Small intestine (tissue), 7 donors: ENCODE results near the gene PRTG. TPM values are rescaled to one million over a fixed set of nuclear protein-coding genes. Genes with fewer than 3 reads are reported as not detected.

Experiments used
- DNase-seq, 2 donors: peaks; one replicate each; pipeline versions ENCODE4 v3.0.0 to v3.0.0-alpha.2; 2013
- FAIRE-seq: peaks from 2 replicates; lab custom pipeline; 2012; peaks lifted over from hg19 to GRCh38; lab: Jason Lieb, UNC
- H3K27ac ChIP-seq, 3 donors: one replicate each; pipeline ENCODE4 v1.5.1; 2013; ENCODE audit warnings: low read length in 2 of 3, mild to moderate bottlenecking in 2 of 3, control low read depth in 1 of 3, inconsistent platforms in 1 of 3, low read depth in 1 of 3, moderate library complexity in 1 of 3
- H3K27me3 ChIP-seq, 3 donors: one replicate each; pipeline ENCODE4 v1.6.1; 2013; ENCODE audit warnings: low read length in 3 of 3, inconsistent platforms in 1 of 3; ENCODE audit not compliant: control insufficient read depth in 3 of 3, insufficient read depth in 3 of 3
- H3K36me3 ChIP-seq, 3 donors: one replicate each; pipeline ENCODE4 v1.6.1; 2013; ENCODE audit warnings: low read length in 3 of 3, inconsistent platforms in 1 of 3, low read depth in 1 of 3, mild to moderate bottlenecking in 1 of 3, moderate library complexity in 1 of 3; ENCODE audit not compliant: control insufficient read depth in 3 of 3, insufficient read depth in 2 of 3
- H3K4me1 ChIP-seq, 3 donors: one replicate each; pipeline ENCODE4 v1.6.1; 2013; ENCODE audit warnings: low read length in 2 of 3, inconsistent platforms in 1 of 3, low read depth in 1 of 3, mild to moderate bottlenecking in 1 of 3, moderate library complexity in 1 of 3; ENCODE audit not compliant: control insufficient read depth in 3 of 3, insufficient read depth in 2 of 3
- H3K4me3 ChIP-seq, 3 donors: one replicate each; pipeline ENCODE4 v1.5.1; 2013; ENCODE audit warnings: low read length in 3 of 3, control low read depth in 1 of 3, inconsistent platforms in 1 of 3, low read depth in 1 of 3, mild to moderate bottlenecking in 1 of 3, moderate library complexity in 1 of 3
- H3K9me3 ChIP-seq, 2 donors: one replicate each; pipeline ENCODE4 v1.6.1; 2013; ENCODE audit warnings: low read depth in 1 of 2, low read length in 1 of 2; ENCODE audit not compliant: control insufficient read depth in 2 of 2, insufficient read depth in 1 of 2
- WGBS, 3 donors: extraction: QIAGEN DNeasy Blood & Tissue Kit; methylation state at CpG; one replicate each; pipeline ENCODE4 v1.1.7; 2013; 5-methylcytosine and 5-hydroxymethylcytosine counted together
- polyA plus RNA-seq, 4 donors: library from polyadenylated mRNA; stranded (reverse) in 3 of 4; unstranded in 1 of 4; fragments of 200-250 nt in 3 of 4; fragments of 120-200 nt in 1 of 4; gene quantifications; one replicate each; pipeline versions ENCODE4 v1.2.1 to v1.2.3, GENCODE V29; 2013
- donor health status: healthy with polysubstance abuse.
- donor health status: control.
- donor health status: control.
- donor health status: Bipolar disorder and iron deficiency.
- donor health status: healthy.

The PRTG gene
- polyA plus RNA-seq, 4 donors: 0.19 to 6.4 TPM; not detected in 2

DNA sequence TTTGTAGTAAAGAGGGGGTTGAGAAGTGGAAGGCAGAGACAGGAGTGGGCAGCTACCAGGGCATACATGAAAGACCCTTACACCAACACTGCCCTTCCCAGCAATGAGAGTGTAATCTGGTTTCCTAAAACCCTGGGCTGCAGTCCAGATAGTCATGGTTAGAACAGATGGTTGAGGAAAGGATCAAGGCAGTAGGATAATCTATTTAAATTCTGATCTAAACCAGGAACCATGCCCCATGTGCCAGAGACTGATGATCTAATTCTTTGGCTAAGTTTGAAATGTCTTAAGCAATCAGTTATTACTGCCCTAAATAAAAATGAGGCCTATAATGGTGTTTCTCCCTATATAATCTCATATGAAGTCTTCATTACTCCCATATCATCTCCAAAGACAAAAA, 59.6 kb downstream of the PRTG start:
- FAIRE-seq (no peak), DNase-seq (no peak)
- Histone ChIP-seq H3K4me3 (no peak overlapping the region), H3K27me3 (no peaks in the 10 kb centered on the region), H3K4me1 (no peaks in the 10 kb centered on the region), H3K27ac (no peak overlapping the region), H3K36me3 (no peaks in the 10 kb centered on the region), H3K9me3 (no peaks in the 10 kb centered on the region)

DNA sequence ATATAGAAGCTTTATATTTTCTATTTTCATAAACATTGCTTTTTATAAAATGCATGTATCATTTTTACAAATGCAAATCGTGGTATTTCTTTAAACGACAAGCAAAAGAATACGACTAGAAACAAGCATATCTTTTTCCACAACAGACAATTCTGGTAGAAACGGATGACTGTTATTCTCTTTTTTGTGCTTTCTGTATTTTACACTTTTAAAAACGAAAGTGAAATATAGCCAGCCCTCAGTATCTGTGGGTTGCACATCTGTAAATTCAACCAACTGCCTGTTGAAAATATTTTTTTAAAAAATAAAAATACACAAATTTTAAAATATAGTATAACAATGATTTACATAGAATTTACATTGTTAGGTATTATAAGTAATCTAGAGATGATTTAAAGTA, 61.3 kb downstream of the PRTG start:
- Histone ChIP-seq H3K36me3 (no peaks in the 10 kb centered on the region), H3K4me1 (no peaks in the 10 kb centered on the region), H3K27ac (no peak overlapping the region), H3K9me3 (no peaks in the 10 kb centered on the region), H3K27me3 (no peaks in the 10 kb centered on the region), H3K4me3 (no peak overlapping the region)
- 60 to 69% (median 63%) methylated on average over 5 of the region's 5 CpGs for WGBS, 3 donors
- peak; percentile 81 for FAIRE-seq
- no peak for DNase-seq

DNA sequence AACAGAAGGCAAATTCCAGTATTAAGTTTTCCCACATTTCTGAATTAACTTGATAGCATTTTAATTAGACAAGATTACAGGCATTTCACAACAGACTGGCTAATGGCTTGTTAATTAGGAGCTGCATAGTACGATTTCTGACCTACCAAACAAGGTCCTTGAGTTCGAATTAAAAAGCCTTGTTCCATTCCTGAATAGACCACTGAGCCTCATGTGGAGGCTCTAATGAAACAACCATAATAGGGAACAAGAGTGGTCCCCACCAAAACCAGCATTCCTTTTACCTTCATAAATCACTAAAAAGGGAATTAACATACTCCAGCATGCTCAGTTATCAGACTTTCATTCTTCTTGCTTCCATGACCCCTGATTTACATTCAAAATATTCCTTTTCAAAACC, 66.4 kb downstream of the PRTG start:
- Histone ChIP-seq H3K9me3 (no peaks in the 10 kb centered on the region), H3K27me3 (no peaks in the 10 kb centered on the region), H3K36me3 (peaks cover 0 to 3% (median 0%) of the 10 kb centered on the region in 3 donors), H3K4me3 (no peak overlapping the region), H3K27ac (no peak overlapping the region), H3K4me1 (no peaks in the 10 kb centered on the region)
- DNase-seq: no peak
- no peak for FAIRE-seq
- WGBS, 3 donors: 69 to 77% (median 70%) methylated on average over 2 of the region's 2 CpGs

DNA sequence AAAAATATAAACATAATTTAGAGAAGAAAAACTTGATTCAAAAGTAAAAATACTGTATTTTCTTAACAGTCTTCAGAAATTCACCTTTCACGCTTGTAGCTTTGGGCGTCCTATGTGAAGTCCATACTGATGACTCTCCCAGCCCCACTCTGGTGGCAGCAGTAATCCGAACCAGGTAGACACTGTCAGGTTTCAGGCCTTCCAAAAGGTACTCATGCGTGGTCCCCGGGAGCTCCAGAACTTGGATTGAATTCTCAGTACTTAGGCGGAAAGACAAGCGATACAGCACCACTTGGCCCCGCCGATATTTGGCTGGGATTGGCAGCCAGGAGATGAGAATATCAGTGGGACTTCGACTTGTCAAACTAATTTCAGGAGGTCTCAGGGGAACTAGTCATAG, 69.7 kb downstream of the PRTG start:
- Histone ChIP-seq H3K27ac (no peak overlapping the region), H3K4me3 (no peak overlapping the region), H3K36me3 (peaks cover 0 to 3% (median 0%) of the 10 kb centered on the region in 3 donors), H3K9me3 (no peaks in the 10 kb centered on the region), H3K27me3 (no peaks in the 10 kb centered on the region), H3K4me1 (no peaks in the 10 kb centered on the region)
- WGBS, 3 donors: 90 to 95% (median 91%) methylated on average over 10 of the region's 10 CpGs
- FAIRE-seq (no peak), DNase-seq (no peak)

DNA sequence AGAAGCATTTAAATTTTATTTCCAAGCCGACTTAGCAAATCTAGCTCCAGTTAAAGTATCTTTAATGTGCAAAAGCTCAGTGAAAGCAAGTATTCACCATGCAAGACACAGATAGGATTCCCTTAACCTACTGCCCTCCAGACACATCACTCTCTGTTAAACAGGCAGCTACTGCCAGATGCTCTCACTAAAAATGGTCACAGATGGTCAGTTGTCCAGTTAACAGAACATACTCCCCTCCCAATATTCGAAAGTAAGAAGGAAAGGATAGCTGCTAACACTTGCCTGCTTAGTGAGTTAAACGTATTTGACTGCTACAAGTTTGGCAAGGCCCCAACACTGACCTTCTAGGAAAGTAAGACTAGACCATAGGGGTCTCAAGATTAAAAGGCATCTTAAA, 73.7 kb downstream of the PRTG start:
- Histone ChIP-seq H3K27ac (no peak overlapping the region), H3K4me1 (no peaks in the 10 kb centered on the region), H3K36me3 (peaks cover 0 to 5% (median 0%) of the 10 kb centered on the region in 3 donors), H3K27me3 (no peaks in the 10 kb centered on the region), H3K9me3 (no peaks in the 10 kb centered on the region), H3K4me3 (no peak overlapping the region)
- DNase-seq (no peak), FAIRE-seq (no peak)
- WGBS, 3 donors: 54 to 74% (median 71%) methylated on average over 3 of the region's 3 CpGs

DNA sequence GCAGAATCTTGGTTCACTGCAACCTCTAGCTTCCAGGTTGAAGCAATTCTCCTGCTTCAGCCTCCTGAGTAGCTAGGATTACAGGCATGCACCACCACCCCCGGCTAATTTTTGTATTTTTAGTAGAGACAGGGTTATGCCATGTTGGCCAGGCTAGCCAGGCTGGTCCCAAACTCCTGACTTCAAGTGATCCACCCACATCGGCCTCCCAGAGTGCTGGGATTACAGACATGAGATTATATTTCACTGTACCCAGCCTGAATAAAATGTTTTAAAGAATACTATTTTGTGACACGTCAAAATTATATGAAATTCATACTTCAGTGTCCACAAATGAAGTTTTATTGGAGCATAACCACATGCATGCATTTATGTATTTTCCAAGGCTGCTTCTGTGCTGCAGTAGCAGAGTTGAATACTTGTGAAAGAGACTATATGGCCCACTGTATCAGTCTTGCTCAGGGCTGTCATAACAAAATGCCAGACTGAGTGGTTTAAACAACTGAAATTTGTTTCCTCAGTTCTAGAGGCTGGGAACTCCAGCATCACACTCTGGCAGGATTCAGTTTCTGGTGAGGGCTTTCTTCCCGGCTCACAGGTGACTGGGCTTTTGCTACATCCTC, 77.2 kb downstream of the PRTG start:
- no peak overlapping the region for H3K4me3 ChIP-seq
- WGBS, 3 donors: 76 to 84% (median 79%) methylated on average over 4 of the region's 4 CpGs
- H3K36me3 ChIP-seq: peaks cover 0 to 2% (median 0%) of the 10 kb centered on the region in 3 donors
- no peaks in the 10 kb centered on the region for H3K4me1 ChIP-seq
- H3K27ac ChIP-seq: no peak overlapping the region
- no peaks in the 10 kb centered on the region for H3K27me3 ChIP-seq
- no peaks in the 10 kb centered on the region for H3K9me3 ChIP-seq
- FAIRE-seq (no peak), DNase-seq (no peak)

DNA sequence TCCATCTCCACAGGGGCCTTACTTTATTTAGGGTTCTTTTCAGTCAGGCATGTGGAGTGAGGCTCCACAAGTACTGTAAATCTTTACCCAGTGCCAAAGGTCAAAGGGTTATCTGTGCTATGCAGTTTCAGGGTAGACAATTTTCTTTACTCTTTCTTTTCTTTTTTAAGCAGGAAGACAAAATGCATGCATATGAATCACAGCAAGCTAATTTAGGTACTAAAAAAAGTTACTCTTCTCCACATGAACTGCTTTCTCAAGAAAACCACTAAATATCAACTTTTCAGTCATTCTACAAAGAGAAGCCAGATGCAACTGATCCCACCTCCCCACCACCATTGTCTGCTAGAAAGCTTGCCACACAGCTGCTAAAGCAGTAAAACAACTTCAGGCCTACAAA, 81.5 kb downstream of the PRTG start:
- Histone ChIP-seq H3K9me3 (no peaks in the 10 kb centered on the region), H3K27ac (no peak overlapping the region), H3K4me3 (no peak overlapping the region), H3K36me3 (no peaks in the 10 kb centered on the region), H3K27me3 (no peaks in the 10 kb centered on the region), H3K4me1 (no peaks in the 10 kb centered on the region)
- FAIRE-seq (no peak), DNase-seq (peak in 1 of 2 donors; percentile 50)

DNA sequence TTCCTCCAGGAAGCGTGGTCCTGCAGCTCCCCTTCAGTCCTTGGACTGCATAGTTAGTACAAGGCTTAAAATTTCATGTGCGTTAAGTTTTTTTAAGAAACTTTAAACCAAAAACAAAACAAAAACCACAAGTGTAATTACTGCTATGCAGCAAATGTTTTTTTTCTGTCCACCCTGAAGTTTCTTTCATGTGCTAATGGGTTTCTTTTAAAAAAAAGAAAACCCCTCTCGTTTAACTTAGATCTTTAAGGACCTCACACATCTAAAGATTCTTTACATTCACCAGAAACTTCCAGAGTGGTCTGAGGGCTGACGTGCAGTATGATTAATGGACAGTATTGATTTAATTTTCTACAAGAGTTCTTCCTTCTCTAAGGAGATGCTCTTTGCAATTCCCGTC, 82.8 kb downstream of the PRTG start:
- no peaks in the 10 kb centered on the region for H3K27me3 ChIP-seq
- 81 to 91% (median 88%) methylated on average over 5 of the region's 5 CpGs for WGBS, 3 donors
- no peak overlapping the region for H3K27ac ChIP-seq
- H3K4me1 ChIP-seq: no peaks in the 10 kb centered on the region
- FAIRE-seq (no peak), DNase-seq (no peak)
- no peak overlapping the region for H3K4me3 ChIP-seq
- H3K36me3 ChIP-seq: no peaks in the 10 kb centered on the region
- no peaks in the 10 kb centered on the region for H3K9me3 ChIP-seq

DNA sequence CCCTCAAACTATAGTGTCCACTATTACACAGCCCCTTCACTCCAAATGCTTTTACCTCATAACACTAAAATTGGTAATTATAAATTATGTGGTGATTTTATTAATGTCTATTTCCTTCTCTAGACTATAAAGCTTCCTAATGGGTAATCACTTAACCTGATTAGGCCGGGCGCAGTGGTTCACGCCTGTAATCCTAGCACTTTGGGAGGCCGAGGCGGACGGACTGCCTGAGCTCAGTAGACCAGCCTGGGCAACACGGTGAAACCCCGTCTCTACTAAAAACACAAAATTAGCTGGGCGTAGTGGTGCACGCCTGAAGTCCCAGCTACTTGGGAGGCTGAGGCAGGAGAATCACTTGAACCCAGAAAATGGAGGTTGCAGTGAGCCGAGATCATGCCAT, 83.5 kb downstream of the PRTG start:
- no peaks in the 10 kb centered on the region for H3K36me3 ChIP-seq
- H3K9me3 ChIP-seq: no peaks in the 10 kb centered on the region
- WGBS, 3 donors: 92 to 96% (median 94%) methylated on average over 11 of the region's 11 CpGs
- H3K27me3 ChIP-seq: no peaks in the 10 kb centered on the region
- no peak overlapping the region for H3K4me3 ChIP-seq
- no peaks in the 10 kb centered on the region for H3K4me1 ChIP-seq
- DNase-seq (no peak), FAIRE-seq (no peak)
- no peak overlapping the region for H3K27ac ChIP-seq
